GM23338 (cell line): ENCODE results near the gene SLC15A4. TPM values are rescaled to one million over a fixed set of nuclear protein-coding genes. Genes with fewer than 3 reads are reported as not detected.

Experiments used
- ATAC-seq: fragments of 200-7000 bp; cut with Tn5 transposase; 3 replicates; pipeline ENCODE4 v1.9.1; 2020
- DNase-seq: peaks from one replicate; pipeline ENCODE4 v3.0.0-alpha.2; 2015; ENCODE audit warnings: low spot score
- H2AFZ ChIP-seq: fragments of 200-600 bp; sonication (generic); 2 replicates; pipeline ENCODE4 v1.8.0; 2016; ENCODE audit warnings: antibody characterized with exemption, mild to moderate bottlenecking, moderate library complexity
- H3F3A ChIP-seq: fragments of 200-600 bp; sonication (generic); replicated peaks from 2 replicates; pipeline ENCODE4 v1.8.0; 2017; ENCODE audit warnings: antibody characterized with exemption, mixed run types, low read depth
- H3K27ac ChIP-seq: fragments of 200-600 bp; sonication (generic); 2 replicates; pipeline ENCODE4 v1.6.1; 2016; ENCODE audit warnings: low read depth
- H3K27me3 ChIP-seq: fragments of 200-600 bp; sonication (generic); 2 replicates; pipeline ENCODE4 v1.8.0; 2016; ENCODE audit warnings: mild to moderate bottlenecking, mixed run types, moderate library complexity; ENCODE audit not compliant: insufficient read depth
- H3K36me3 ChIP-seq: fragments of 200-600 bp; sonication (generic); 2 replicates; pipeline ENCODE4 v1.8.0; 2016; ENCODE audit warnings: mild to moderate bottlenecking; ENCODE audit not compliant: insufficient read depth
- H3K4me1 ChIP-seq: fragments of 200-600 bp; sonication (generic); 2 replicates; pipeline ENCODE4 v1.8.0; 2016; ENCODE audit warnings: mild to moderate bottlenecking, moderate library complexity; ENCODE audit not compliant: insufficient read depth
- H3K4me2 ChIP-seq: fragments of 200-600 bp; sonication (generic); 2 replicates; pipeline ENCODE4 v1.7.1; 2017; ENCODE audit warnings: mixed run types
- H3K4me3 ChIP-seq: fragments of 200-600 bp; sonication (generic); 2 replicates; pipeline ENCODE4 v1.6.1; 2016; ENCODE audit warnings: mixed run types
- H3K79me2 ChIP-seq: fragments of 200-600 bp; sonication (generic); replicated peaks from 2 replicates; pipeline ENCODE4 v1.8.0; 2017; ENCODE audit warnings: mild to moderate bottlenecking; ENCODE audit not compliant: insufficient read depth
- H3K9me2 ChIP-seq: fragments of 200-600 bp; sonication (generic); 2 replicates; pipeline ENCODE4 v1.8.0; 2017; ENCODE audit not compliant: insufficient read depth
- H4K20me1 ChIP-seq: fragments of 200-600 bp; sonication (generic); replicated peaks from 2 replicates; pipeline ENCODE4 v1.8.0; 2017; ENCODE audit warnings: mild to moderate bottlenecking; ENCODE audit not compliant: insufficient read depth
- H3K27ac Mint-ChIP-seq: 2 replicates; pipeline ENCODE4 v1.8.0; 2020; ENCODE audit warnings: inconsistent platforms, mild to moderate bottlenecking, moderate library complexity, mixed read lengths
- H3K27me3 Mint-ChIP-seq: 3 replicates; pipeline ENCODE4 v1.8.0; 2022; ENCODE audit warnings: low read depth, mild to moderate bottlenecking, moderate library complexity, mixed read lengths, inconsistent platforms; ENCODE audit not compliant: insufficient read depth, poor library complexity
- H3K36me3 Mint-ChIP-seq: 3 replicates; pipeline ENCODE4 v1.8.0; 2021; ENCODE audit warnings: low read depth, mild to moderate bottlenecking, inconsistent platforms, moderate library complexity, mixed read lengths
- H3K4me1 Mint-ChIP-seq: 3 replicates; pipeline ENCODE4 v1.8.0; 2020; ENCODE audit warnings: mild to moderate bottlenecking, inconsistent platforms, mixed read lengths
- H3K4me3 Mint-ChIP-seq: 3 replicates; pipeline ENCODE4 v1.8.0; 2021; ENCODE audit warnings: moderate library complexity, mild to moderate bottlenecking, inconsistent platforms, mixed read lengths
- H3K9me3 Mint-ChIP-seq: 3 replicates; pipeline ENCODE4 v1.8.0; 2020; ENCODE audit warnings: moderate library complexity, mild to moderate bottlenecking, inconsistent platforms, mixed read lengths
- CREB1 ChIP-seq: fragments of 250-450 bp; sonication (Bioruptor Pico); IDR thresholded peaks from 2 replicates; pipeline ENCODE4 v1.5.0; 2020; ENCODE audit warnings: low read depth, mild to moderate bottlenecking, moderate library complexity
- CTCF ChIP-seq, 2 experiments: fragments of 200-600 bp in 1 of 2; sonication (generic) in 1 of 2; conservative IDR thresholded peaks; 2 replicates each; pipeline versions ENCODE4 v1.5.1 to v1.6.1; 2016 to 2017; ENCODE audit warnings: antibody characterized with exemption in 2 of 2, low read depth in 2 of 2, mild to moderate bottlenecking in 2 of 2, moderate library complexity in 1 of 2
- EZH2 ChIP-seq: fragments of 200-600 bp; sonication (generic); IDR thresholded peaks from one replicate; pipeline ENCODE4 v1.8.0; 2017; ENCODE audit warnings: antibody characterized with exemption, mild to moderate bottlenecking, low read depth; ENCODE audit not compliant: unreplicated experiment
- EZH2phosphoT487 ChIP-seq: fragments of 200-600 bp; sonication (generic); IDR thresholded peaks from one replicate; pipeline ENCODE4 v1.8.1; 2018; ENCODE audit warnings: antibody characterized with exemption; ENCODE audit not compliant: unreplicated experiment
- JUNB ChIP-seq: IDR thresholded peaks from one replicate; pipeline ENCODE4 v1.6.1; 2016; ENCODE audit warnings: antibody characterized with exemption; ENCODE audit not compliant: unreplicated experiment
- NANOG ChIP-seq: IDR thresholded peaks from 2 replicates; pipeline ENCODE4 v1.6.1; 2016; ENCODE audit warnings: antibody characterized with exemption, borderline replicate concordance
- POLR2AphosphoS5 ChIP-seq: IDR thresholded peaks from 2 replicates; pipeline ENCODE4 v1.6.1; 2016; ENCODE audit warnings: antibody characterized with exemption, low read depth
- REST ChIP-seq: IDR thresholded peaks from one replicate; pipeline ENCODE4 v1.6.1; 2018; ENCODE audit warnings: antibody characterized with exemption; ENCODE audit not compliant: unreplicated experiment
- STAT1 ChIP-seq: IDR thresholded peaks from one replicate; pipeline ENCODE4 v1.6.1; 2016; ENCODE audit warnings: antibody characterized with exemption; ENCODE audit not compliant: unreplicated experiment
- ZNF114 ChIP-seq: fragments of 250-450 bp; sonication (Bioruptor Pico); IDR thresholded peaks from 2 replicates; pipeline ENCODE4 v1.5.0; 2020; ENCODE audit warnings: mild to moderate bottlenecking, moderate library complexity
- ZNF331 ChIP-seq: fragments of 250-450 bp; sonication (Bioruptor Pico); IDR thresholded peaks from 2 replicates; pipeline ENCODE4 v1.5.0; 2020; ENCODE audit warnings: low read depth, mild to moderate bottlenecking, moderate library complexity
- polyA plus RNA-seq: library from polyadenylated mRNA; unstranded; fragments of >200 nt; fragmentation: Nextera tagmentation; extraction: Ambion mirVana; gene quantifications from 2 replicates; pipeline ENCODE4 v1.2.1, GENCODE V29; 2016
- total RNA-seq: library from RNA; depleted of rRNA; stranded (reverse); fragments of >200 nt; shearing (Covaris generic); gene quantifications from 2 replicates; pipeline ENCODE4 v1.2.3, GENCODE V29; 2014
- TF ChIP-seq, protein P1 (sequence below): IDR thresholded peaks from 2 replicates; pipeline ENCODE4 v1.6.1; 2016; ENCODE audit warnings: antibody characterized with exemption
- TF ChIP-seq, protein P2 (sequence below): fragments of 250-450 bp; sonication (Bioruptor Pico); IDR thresholded peaks from 2 replicates; pipeline ENCODE4 v1.5.0; 2020; ENCODE audit warnings: mild to moderate bottlenecking, moderate library complexity

SLC15A4 gene
- total and polyA plus RNA-seq, 2 experiments from 2014 or later, result 7.7 to 30.3 TPM

- H3F3A ChIP-seq, result no peaks in the 10 kb centered on the region
- no peaks in the 10 kb centered on the region for H3K9me2 ChIP-seq
- H3K9me3 Mint-ChIP-seq, result peaks cover 73% of the 10 kb centered on the region
- no peak for TF ChIP-seq CTCF (conservative IDR thresholded peaks at IDR 0.05; ENCODE audit: low read depth in 2 of 2)
- TF ChIP-seq EZH2phosphoT487, result no peak
- TF ChIP-seq, protein P1, sequence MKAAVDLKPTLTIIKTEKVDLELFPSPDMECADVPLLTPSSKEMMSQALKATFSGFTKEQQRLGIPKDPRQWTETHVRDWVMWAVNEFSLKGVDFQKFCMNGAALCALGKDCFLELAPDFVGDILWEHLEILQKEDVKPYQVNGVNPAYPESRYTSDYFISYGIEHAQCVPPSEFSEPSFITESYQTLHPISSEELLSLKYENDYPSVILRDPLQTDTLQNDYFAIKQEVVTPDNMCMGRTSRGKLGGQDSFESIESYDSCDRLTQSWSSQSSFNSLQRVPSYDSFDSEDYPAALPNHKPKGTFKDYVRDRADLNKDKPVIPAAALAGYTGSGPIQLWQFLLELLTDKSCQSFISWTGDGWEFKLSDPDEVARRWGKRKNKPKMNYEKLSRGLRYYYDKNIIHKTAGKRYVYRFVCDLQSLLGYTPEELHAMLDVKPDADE, result no peak
- no peak for TF ChIP-seq EZH2
- no peak for TF ChIP-seq JUNB
- no peak for TF ChIP-seq REST
- no peak for TF ChIP-seq CREB1 (CRISPR knock-in tag)
- no peak for TF ChIP-seq ZNF331
- no peak for TF ChIP-seq ZNF114 (CRISPR knock-in tag)
- TF ChIP-seq STAT1, result no peak
- TF ChIP-seq POLR2AphosphoS5, result no peak
- TF ChIP-seq, protein P2, sequence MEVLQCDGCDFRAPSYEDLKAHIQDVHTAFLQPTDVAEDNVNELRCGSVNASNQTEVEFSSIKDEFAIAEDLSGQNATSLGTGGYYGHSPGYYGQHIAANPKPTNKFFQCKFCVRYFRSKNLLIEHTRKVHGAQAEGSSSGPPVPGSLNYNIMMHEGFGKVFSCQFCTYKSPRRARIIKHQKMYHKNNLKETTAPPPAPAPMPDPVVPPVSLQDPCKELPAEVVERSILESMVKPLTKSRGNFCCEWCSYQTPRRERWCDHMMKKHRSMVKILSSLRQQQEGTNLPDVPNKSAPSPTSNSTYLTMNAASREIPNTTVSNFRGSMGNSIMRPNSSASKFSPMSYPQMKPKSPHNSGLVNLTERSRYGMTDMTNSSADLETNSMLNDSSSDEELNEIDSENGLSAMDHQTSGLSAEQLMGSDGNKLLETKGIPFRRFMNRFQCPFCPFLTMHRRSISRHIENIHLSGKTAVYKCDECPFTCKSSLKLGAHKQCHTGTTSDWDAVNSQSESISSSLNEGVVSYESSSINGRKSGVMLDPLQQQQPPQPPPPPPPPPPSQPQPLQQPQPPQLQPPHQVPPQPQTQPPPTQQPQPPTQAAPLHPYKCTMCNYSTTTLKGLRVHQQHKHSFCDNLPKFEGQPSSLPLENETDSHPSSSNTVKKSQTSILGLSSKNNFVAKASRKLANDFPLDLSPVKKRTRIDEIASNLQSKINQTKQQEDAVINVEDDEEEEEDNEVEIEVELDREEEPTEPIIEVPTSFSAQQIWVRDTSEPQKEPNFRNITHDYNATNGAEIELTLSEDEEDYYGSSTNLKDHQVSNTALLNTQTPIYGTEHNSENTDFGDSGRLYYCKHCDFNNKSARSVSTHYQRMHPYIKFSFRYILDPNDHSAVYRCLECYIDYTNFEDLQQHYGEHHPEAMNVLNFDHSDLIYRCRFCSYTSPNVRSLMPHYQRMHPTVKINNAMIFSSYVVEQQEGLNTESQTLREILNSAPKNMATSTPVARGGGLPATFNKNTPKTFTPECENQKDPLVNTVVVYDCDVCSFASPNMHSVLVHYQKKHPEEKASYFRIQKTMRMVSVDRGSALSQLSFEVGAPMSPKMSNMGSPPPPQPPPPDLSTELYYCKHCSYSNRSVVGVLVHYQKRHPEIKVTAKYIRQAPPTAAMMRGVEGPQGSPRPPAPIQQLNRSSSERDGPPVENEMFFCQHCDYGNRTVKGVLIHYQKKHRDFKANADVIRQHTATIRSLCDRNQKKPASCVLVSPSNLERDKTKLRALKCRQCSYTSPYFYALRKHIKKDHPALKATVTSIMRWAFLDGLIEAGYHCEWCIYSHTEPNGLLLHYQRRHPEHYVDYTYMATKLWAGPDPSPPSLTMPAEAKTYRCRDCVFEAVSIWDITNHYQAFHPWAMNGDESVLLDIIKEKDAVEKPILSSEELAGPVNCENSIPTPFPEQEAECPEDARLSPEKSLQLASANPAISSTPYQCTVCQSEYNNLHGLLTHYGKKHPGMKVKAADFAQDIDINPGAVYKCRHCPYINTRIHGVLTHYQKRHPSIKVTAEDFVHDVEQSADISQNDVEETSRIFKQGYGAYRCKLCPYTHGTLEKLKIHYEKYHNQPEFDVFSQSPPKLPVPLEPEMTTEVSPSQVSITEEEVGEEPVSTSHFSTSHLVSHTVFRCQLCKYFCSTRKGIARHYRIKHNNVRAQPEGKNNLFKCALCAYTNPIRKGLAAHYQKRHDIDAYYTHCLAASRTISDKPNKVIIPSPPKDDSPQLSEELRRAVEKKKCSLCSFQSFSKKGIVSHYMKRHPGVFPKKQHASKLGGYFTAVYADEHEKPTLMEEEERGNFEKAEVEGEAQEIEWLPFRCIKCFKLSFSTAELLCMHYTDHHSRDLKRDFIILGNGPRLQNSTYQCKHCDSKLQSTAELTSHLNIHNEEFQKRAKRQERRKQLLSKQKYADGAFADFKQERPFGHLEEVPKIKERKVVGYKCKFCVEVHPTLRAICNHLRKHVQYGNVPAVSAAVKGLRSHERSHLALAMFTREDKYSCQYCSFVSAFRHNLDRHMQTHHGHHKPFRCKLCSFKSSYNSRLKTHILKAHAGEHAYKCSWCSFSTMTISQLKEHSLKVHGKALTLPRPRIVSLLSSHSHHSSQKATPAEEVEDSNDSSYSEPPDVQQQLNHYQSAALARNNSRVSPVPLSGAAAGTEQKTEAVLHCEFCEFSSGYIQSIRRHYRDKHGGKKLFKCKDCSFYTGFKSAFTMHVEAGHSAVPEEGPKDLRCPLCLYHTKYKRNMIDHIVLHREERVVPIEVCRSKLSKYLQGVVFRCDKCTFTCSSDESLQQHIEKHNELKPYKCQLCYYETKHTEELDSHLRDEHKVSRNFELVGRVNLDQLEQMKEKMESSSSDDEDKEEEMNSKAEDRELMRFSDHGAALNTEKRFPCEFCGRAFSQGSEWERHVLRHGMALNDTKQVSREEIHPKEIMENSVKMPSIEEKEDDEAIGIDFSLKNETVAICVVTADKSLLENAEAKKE (CRISPR knock-in tag), result no peak
- no peak for TF ChIP-seq NANOG
- H3K4me3 Mint-ChIP-seq, result no peak overlapping the region
- no peak overlapping the region for H3K4me3 ChIP-seq
- H3K4me1 Mint-ChIP-seq, result no peaks in the 10 kb centered on the region
- H3K27ac ChIP-seq, result no peak overlapping the region
- no peak overlapping the region for H3K27ac Mint-ChIP-seq
- no peaks in the 10 kb centered on the region for H3K27me3 ChIP-seq
- H3K36me3 Mint-ChIP-seq, result peaks cover 25% of the 10 kb centered on the region
- no peak overlapping the region for H2AFZ ChIP-seq
- H3K4me1 ChIP-seq, result no peaks in the 10 kb centered on the region
- H3K36me3 ChIP-seq, result no peaks in the 10 kb centered on the region; the same call in 1 of the 2 replicates
- DNase-seq, result no peak
- no peaks in the 10 kb centered on the region for H3K79me2 ChIP-seq
- ATAC-seq, result no peak
- H3K4me2 ChIP-seq, result no peak overlapping the region
- H4K20me1 ChIP-seq, result no peaks in the 10 kb centered on the region
- H3K27me3 Mint-ChIP-seq, result no peaks in the 10 kb centered on the region
Measured at GRCh38 chr12:128830505-128830893, 6.7 kb upstream of the SLC15A4 start.
